ENCODE measurements around the gene TRIM34. TPM values are rescaled to one million over a fixed set of nuclear protein-coding genes. Genes with fewer than 3 reads are reported as not detected.

The TRIM34 gene
- total RNA-seq, 1 experiment from 2014 or later, result 1.5 TPM

DNA sequence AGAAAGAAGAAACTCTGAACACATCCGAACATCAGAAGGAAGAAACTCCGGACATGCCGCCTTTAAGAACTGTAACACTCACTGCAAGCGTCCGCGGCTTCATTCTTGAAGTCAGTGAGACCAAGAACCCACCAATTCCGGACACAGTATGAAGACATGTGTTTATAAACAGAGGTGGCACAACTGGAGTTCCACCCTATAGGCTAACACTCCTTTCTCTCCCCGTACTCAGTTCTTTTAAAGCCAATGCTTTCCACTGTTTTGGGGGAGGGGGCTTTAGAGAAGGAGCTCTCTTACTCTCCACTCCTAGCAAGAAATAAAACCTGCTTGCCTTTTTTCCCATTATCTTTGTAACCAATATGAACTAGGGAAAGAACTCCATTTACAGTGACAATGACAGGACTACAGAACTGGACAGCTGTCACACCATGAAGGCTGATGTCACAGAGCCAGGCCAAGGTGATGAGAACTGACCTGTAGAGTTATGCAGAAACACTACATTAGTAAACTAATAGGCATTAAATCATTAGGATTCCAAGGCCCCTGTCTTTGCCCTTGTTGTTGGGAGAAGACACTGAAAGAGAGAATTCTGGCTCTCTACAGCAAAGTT lies 59.3 kb downstream of the TRIM34 start:
- DNase-seq (ENCODE audit: low read depth, low spot score), result no peak
- H3K36me3 ChIP-seq (ENCODE audit: control insufficient read depth, insufficient read depth, low read length), result 0 out of 2 replicates have a peak, but pooled peaks cover 2% of the 10 kb centered on the region
- H3K4me1 ChIP-seq (ENCODE audit: control insufficient read depth, insufficient read depth, low read length), result peaks cover 3% of the 10 kb centered on the region; the same call in 1 of the 2 replicates
- peak overlapping the region; percentile 70 to 77 for H3K4me3 ChIP-seq (ENCODE audit: low read depth in 2 of 2, low read length in 2 of 2)
- peak; percentile 30 for ATAC-seq
- H3K27ac ChIP-seq (ENCODE audit: low read length), result peak overlapping the region; percentile 98
- no peaks in the 10 kb centered on the region for H3K27me3 ChIP-seq (ENCODE audit: control insufficient read depth, insufficient read depth, low read length)
- BruUV-seq (replicated peaks), result TSS peak; percentile 96
- ChIA-PET CTCF (interaction anchor here (1.7 to 1.9 kb wide), 2 partner anchors 25 to 84 kb away, joined by 4 to 9 read pairs; no protein-coding TSS in a partner anchor), POLR2A (interaction anchor here (0.7 to 1.3 kb wide), 2 partner anchors 16 to 87 kb away, joined by 3 to 4 read pairs; partner anchors contain the start of gene TRIM6)
- in situ Hi-C loops (cut with HindIII; ENCODE audit: low pct_unique_long_range_greater_than_20kb, low sequenced_read_pairs) (no loop called here), intact Hi-C loops (cut with micrococcal nuclease; ENCODE audit: unreplicated experiment) (no loop called here)
- no peak for TF ChIP-seq REST (IDR thresholded peaks at IDR 0.05; ENCODE audit: insufficient read depth in 1 of 2, low read depth in 2 of 2, low read length in 1 of 2)
- H3K9me3 ChIP-seq (ENCODE audit: control insufficient read depth, insufficient read depth, low read depth, low read length), result no peaks in the 10 kb centered on the region

- Histone ChIP-seq H3K36me3 (ENCODE audit: control insufficient read depth, insufficient read depth, low read length) (no peaks in the 10 kb centered on the region), H3K27me3 (ENCODE audit: control insufficient read depth, insufficient read depth, low read length) (no peaks in the 10 kb centered on the region), H3K4me1 (ENCODE audit: control insufficient read depth, insufficient read depth, low read length) (peaks cover 3% of the 10 kb centered on the region; the same call in 1 of the 2 replicates), H3K27ac (ENCODE audit: low read length) (peak within 1 kb of the TSS; percentile 98), H3K9me3 (ENCODE audit: control insufficient read depth, insufficient read depth, low read depth, low read length) (no peaks in the 10 kb centered on the region), H3K4me3 (ENCODE audit: low read depth in 2 of 2, low read length in 2 of 2) (peak within 1 kb of the TSS; percentile 70 to 77)
- peak; percentile 97 for DNase-seq (ENCODE audit: low read depth, low spot score)
- POLR2A ChIA-PET, result interaction anchor here (0.5 to 1.3 kb wide), 4 partner anchors 88 to 560 kb away, joined by 3 to 6 read pairs (median 4); partner anchors contain the start of gene TRIM6
- TF ChIP-seq POLR2AphosphoS5 (IDR thresholded peaks at IDR 0.05; ENCODE audit: low read depth, low read length) (peak; percentile 82), REST (IDR thresholded peaks at IDR 0.05; ENCODE audit: insufficient read depth in 1 of 2, low read depth in 2 of 2, low read length in 1 of 2) (no peak), SIN3A (IDR thresholded peaks at IDR 0.05; ENCODE audit: borderline replicate concordance, insufficient read depth, low read depth, low read length) (no peak), TCF7L2 (IDR thresholded peaks at IDR 0.05; ENCODE audit: low read depth, low read length) (0 out of 2 replicates have a peak, but pooled peaks have one; percentile 19)
- TF ChIP-seq, protein P1, sequence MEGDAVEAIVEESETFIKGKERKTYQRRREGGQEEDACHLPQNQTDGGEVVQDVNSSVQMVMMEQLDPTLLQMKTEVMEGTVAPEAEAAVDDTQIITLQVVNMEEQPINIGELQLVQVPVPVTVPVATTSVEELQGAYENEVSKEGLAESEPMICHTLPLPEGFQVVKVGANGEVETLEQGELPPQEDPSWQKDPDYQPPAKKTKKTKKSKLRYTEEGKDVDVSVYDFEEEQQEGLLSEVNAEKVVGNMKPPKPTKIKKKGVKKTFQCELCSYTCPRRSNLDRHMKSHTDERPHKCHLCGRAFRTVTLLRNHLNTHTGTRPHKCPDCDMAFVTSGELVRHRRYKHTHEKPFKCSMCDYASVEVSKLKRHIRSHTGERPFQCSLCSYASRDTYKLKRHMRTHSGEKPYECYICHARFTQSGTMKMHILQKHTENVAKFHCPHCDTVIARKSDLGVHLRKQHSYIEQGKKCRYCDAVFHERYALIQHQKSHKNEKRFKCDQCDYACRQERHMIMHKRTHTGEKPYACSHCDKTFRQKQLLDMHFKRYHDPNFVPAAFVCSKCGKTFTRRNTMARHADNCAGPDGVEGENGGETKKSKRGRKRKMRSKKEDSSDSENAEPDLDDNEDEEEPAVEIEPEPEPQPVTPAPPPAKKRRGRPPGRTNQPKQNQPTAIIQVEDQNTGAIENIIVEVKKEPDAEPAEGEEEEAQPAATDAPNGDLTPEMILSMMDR (IDR thresholded peaks at IDR 0.05), result peak; percentile 86
- BruUV-seq (replicated peaks), result no TSS peak
- in situ Hi-C loops (cut with HindIII; ENCODE audit: low pct_unique_long_range_greater_than_20kb, low sequenced_read_pairs), result no loop called here
- intact Hi-C loops (cut with micrococcal nuclease; ENCODE audit: unreplicated experiment), result loop anchor here (5.0 kb wide), 1 partner anchor 88 kb away; the partner anchor contains the start of gene TRIM6
- ATAC-seq, result peak; percentile 100
- CTCF ChIA-PET, result interaction anchor here (0.7 to 1.9 kb wide), 5 partner anchors 25 to 206 kb away, joined by 3 to 9 read pairs (median 4); no protein-coding TSS in a partner anchor
These were observed 60.0 kb downstream of the TRIM34 start, which contains the start of gene TRIM5 for GRCh38 chr11:5684646-5685362. Gene TRIM5, minus strand, starts transcription at chr11:5685074. Its CDS starts 4,897 bp downstream, at chr11:5680177.

Measured in Panc1 (cell line).